Measurements from ENCODE around the gene TXLNA. TPM values are rescaled to one million over a fixed set of nuclear protein-coding genes. Genes with fewer than 3 reads are reported as not detected.
"Not testable (repeated sequence)": the region's sequence is repeated elsewhere in the genome, so short reads cannot be mapped to it uniquely, and the experiment has no call there.

Gene TXLNA
- polyA plus RNA-seq, 2 of the 4 experiments (the other 2 are of a cell fraction) = 22.5 to 25.0 TPM

DNA sequence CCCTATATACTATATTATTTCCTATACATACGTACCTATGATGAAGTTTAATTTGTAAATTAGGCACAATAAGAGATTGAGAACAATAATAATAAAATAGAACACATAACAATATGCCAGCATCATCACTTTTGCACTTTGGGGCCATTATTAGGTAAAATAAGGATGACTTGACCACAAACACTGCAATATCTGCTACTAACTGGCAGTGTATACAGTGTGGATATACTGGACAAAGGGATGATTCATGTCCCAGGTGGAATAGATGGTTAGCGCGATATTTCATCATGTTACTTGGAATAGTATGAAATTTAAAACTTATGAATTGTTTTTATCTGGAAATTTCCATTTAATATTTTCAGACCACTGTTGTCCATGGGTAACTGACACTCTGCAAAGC lies 35.4 kb upstream of the TXLNA start:
- CTCF ChIA-PET = no interaction called here
- H3K9me3 ChIP-seq = peaks cover 9% of the 10 kb centered on the region; the same call in 1 of the 3 replicates
- FAIRE-seq = no peak

GRCh38 chr1:32147799-32148198 lies 31.7 kb upstream of the TXLNA start:
- H3K4me3 ChIP-seq; H3K4me2 ChIP-seq; H3K27ac ChIP-seq; H3K4me1 ChIP-seq; ATAC-seq; DNase-seq (ENCODE audit: low read depth in 1 of 2, low spot score in 1 of 2); H3K9me3 ChIP-seq; FAIRE-seq: not testable (repeated sequence)
- ChIA-PET POLR2A (interaction anchor here (0.7 kb wide), 1 partner anchor 68 kb away, joined by 5 read pairs; no protein-coding TSS in a partner anchor), CTCF (interaction anchor here (0.7 kb wide), 1 partner anchor 12 kb away, joined by 3 read pairs; no protein-coding TSS in a partner anchor)
- 97% methylated on average over 5 of the region's 5 CpGs for WGBS (ENCODE audit: missing lambda C conversion rate)

More for the DNA sequence above, 35.4 kb upstream of the TXLNA start:
- peaks cover 26% of the 10 kb centered on the region for H3K4me1 ChIP-seq
- DNase-seq (ENCODE audit: low read depth in 1 of 2, low spot score in 1 of 2) (no peak), ATAC-seq (no peak)
- 91% methylated on average over 3 of the region's 3 CpGs for WGBS (ENCODE audit: missing lambda C conversion rate)
- POLR2A ChIA-PET = no interaction called here
- no peak overlapping the region for H3K4me3 ChIP-seq
- TF ChIP-seq NR3C1 (IDR thresholded peaks at IDR 0.05) (no peak), FOSL2 (IDR thresholded peaks at IDR 0.05) (no peak), FOSL2 (CRISPR knock-in tag; IDR thresholded peaks at IDR 0.05) (no peak), MAFK (IDR thresholded peaks at IDR 0.05; ENCODE audit: partially characterized antibody) (peak; percentile 29), HES2 (IDR thresholded peaks at IDR 0.05) (no peak), HDAC2 (IDR thresholded peaks at IDR 0.05) (no peak)
- TF ChIP-seq, protein P1, sequence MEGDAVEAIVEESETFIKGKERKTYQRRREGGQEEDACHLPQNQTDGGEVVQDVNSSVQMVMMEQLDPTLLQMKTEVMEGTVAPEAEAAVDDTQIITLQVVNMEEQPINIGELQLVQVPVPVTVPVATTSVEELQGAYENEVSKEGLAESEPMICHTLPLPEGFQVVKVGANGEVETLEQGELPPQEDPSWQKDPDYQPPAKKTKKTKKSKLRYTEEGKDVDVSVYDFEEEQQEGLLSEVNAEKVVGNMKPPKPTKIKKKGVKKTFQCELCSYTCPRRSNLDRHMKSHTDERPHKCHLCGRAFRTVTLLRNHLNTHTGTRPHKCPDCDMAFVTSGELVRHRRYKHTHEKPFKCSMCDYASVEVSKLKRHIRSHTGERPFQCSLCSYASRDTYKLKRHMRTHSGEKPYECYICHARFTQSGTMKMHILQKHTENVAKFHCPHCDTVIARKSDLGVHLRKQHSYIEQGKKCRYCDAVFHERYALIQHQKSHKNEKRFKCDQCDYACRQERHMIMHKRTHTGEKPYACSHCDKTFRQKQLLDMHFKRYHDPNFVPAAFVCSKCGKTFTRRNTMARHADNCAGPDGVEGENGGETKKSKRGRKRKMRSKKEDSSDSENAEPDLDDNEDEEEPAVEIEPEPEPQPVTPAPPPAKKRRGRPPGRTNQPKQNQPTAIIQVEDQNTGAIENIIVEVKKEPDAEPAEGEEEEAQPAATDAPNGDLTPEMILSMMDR (IDR thresholded peaks at IDR 0.05) = no peak
- H3K27ac ChIP-seq = no peak overlapping the region
- no peak overlapping the region for H3K4me2 ChIP-seq

DNA sequence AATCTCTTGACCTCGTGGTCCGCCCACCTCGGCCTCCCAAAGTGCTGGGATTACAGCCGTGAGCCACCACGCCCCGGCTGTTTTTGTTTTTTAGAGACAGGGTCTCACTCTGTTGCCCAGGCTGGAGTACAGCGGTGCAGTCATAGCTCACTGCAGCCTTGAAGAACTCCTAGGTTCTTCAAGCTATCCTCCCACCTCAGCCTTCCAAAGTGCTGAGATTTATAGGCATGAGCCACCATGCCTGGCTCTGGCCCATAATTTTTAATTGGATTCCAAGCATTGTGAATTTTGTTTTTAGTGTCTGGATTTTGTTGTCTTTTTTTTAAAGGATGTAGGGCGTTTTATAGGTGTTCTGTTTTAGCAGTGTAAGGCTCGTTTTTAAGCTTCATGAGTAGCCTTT lies 28.6 kb upstream of the TXLNA start:
- FAIRE-seq = no peak
- no peak for DNase-seq (ENCODE audit: low read depth in 1 of 2, low spot score in 1 of 2)
- H3K4me3 ChIP-seq = no peak overlapping the region
- TF ChIP-seq REST (IDR thresholded peaks at IDR 0.05) = no peak
- peaks cover 3% of the 10 kb centered on the region; the same call in 1 of the 3 replicates for H3K4me1 ChIP-seq
- no peak overlapping the region for H3K4me2 ChIP-seq
- no peak for ATAC-seq
- peaks cover 9% of the 10 kb centered on the region; the same call in 1 of the 3 replicates for H3K9me3 ChIP-seq
- WGBS (ENCODE audit: missing lambda C conversion rate) = 80% methylated on average over 8 of the region's 9 CpGs
- ChIA-PET POLR2A (no interaction called here), CTCF (interaction anchor here (0.6 to 1.8 kb wide), 4 partner anchors 9 to 59 kb away, joined by 3 to 7 read pairs (median 3); partner anchors contain the start of gene KPNA6)
- no peak overlapping the region for H3K27ac ChIP-seq

- peaks cover 9% of the 10 kb centered on the region; the same call in 1 of the 3 replicates for H3K9me3 ChIP-seq
- no peak overlapping the region for H3K27ac ChIP-seq
- WGBS (ENCODE audit: missing lambda C conversion rate) = 81% methylated on average over 5 of the region's 5 CpGs
- ATAC-seq = peak in 1 of 2 experiments; percentile 50; a peak in 1 of 6 replicates
- no peak overlapping the region for H3K4me3 ChIP-seq
- no peak for TF ChIP-seq TFCP2L1 (CRISPR knock-in tag; IDR thresholded peaks at IDR 0.05)
- no peak for TF ChIP-seq NFE2L2 (conservative IDR thresholded peaks at IDR 0.05; ENCODE audit: low read length)
- no peak for TF ChIP-seq HEYL (CRISPR knock-in tag; IDR thresholded peaks at IDR 0.05)
- TF ChIP-seq, protein P2, sequence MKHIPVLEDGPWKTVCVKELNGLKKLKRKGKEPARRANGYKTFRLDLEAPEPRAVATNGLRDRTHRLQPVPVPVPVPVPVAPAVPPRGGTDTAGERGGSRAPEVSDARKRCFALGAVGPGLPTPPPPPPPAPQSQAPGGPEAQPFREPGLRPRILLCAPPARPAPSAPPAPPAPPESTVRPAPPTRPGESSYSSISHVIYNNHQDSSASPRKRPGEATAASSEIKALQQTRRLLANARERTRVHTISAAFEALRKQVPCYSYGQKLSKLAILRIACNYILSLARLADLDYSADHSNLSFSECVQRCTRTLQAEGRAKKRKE (CRISPR knock-in tag; IDR thresholded peaks at IDR 0.05; ENCODE audit: low read depth) = no peak
- TF ChIP-seq MAZ (IDR thresholded peaks at IDR 0.05; ENCODE audit: borderline replicate concordance, low read depth, low read length) = no peak
- no peak for TF ChIP-seq NR3C1 (IDR thresholded peaks at IDR 0.05)
- TF ChIP-seq JUNB (IDR thresholded peaks at IDR 0.05) = no peak
- TF ChIP-seq CBX8 (IDR thresholded peaks at IDR 0.05) = no peak
- TF ChIP-seq POLR2AphosphoS2 (conservative IDR thresholded peaks at IDR 0.05; ENCODE audit: low read length) = no peak
- TF ChIP-seq, protein P1 (IDR thresholded peaks at IDR 0.05) = no peak
- TF ChIP-seq NPAS2 (CRISPR knock-in tag; IDR thresholded peaks at IDR 0.05; ENCODE audit: borderline replicate concordance) = no peak
- TF ChIP-seq, protein P3, sequence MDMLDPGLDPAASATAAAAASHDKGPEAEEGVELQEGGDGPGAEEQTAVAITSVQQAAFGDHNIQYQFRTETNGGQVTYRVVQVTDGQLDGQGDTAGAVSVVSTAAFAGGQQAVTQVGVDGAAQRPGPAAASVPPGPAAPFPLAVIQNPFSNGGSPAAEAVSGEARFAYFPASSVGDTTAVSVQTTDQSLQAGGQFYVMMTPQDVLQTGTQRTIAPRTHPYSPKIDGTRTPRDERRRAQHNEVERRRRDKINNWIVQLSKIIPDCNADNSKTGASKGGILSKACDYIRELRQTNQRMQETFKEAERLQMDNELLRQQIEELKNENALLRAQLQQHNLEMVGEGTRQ (IDR thresholded peaks at IDR 0.05) = no peak
- CTCF ChIA-PET = interaction anchor here (0.6 to 1.8 kb wide), 4 partner anchors 10 to 60 kb away, joined by 3 to 7 read pairs (median 3); partner anchors contain the start of gene KPNA6
- H3K4me2 ChIP-seq = no peak overlapping the region
- POLR2A ChIA-PET = no interaction called here
- H3K4me1 ChIP-seq = peaks cover 3% of the 10 kb centered on the region; the same call in 1 of the 3 replicates
- no peak for FAIRE-seq
- no peak for DNase-seq (ENCODE audit: low read depth in 1 of 2, low spot score in 1 of 2)
These were observed 28.1 kb upstream of the TXLNA start for GRCh38 chr1:32151319-32151787.

Data from A549 (cell line).